Measurements from ENCODE around the gene SUSD4.

The SUSD4 gene

GRCh38 chr1:223355699-223356098 lies 8.3 kb downstream of the SUSD4 start:
- DNase-seq, result no peak

- no peak for DNase-seq
These were observed 10.0 kb downstream of the SUSD4 start for GRCh38 chr1:223353939-223354338.

- DNase-seq, result no peak
These were observed 11.0 kb downstream of the SUSD4 start for GRCh38 chr1:223352944-223353343.

- no peak for DNase-seq
These were observed 13.5 kb downstream of the SUSD4 start for GRCh38 chr1:223350361-223350908.

GRCh38 chr1:223349241-223349640 lies 14.7 kb downstream of the SUSD4 start:
- DNase-seq, result no peak

- no peak for DNase-seq
These were observed 15.5 kb downstream of the SUSD4 start for GRCh38 chr1:223348439-223348838.

GRCh38 chr1:223347583-223347982 lies 16.4 kb downstream of the SUSD4 start:
- DNase-seq, result no peak

- DNase-seq, result no peak
These were observed 17.7 kb downstream of the SUSD4 start for GRCh38 chr1:223346311-223346710.

- DNase-seq, result no peak
These were observed 18.3 kb downstream of the SUSD4 start for GRCh38 chr1:223345720-223346119.

GRCh38 chr1:223344491-223344890 lies 19.5 kb downstream of the SUSD4 start:
- no peak for DNase-seq

GRCh38 chr1:223343692-223344091 lies 20.3 kb downstream of the SUSD4 start:
- no peak for DNase-seq

- no peak for DNase-seq
These were observed 22.9 kb downstream of the SUSD4 start for GRCh38 chr1:223341121-223341520.

GRCh38 chr1:223340637-223341036 lies 23.3 kb downstream of the SUSD4 start:
- no peak for DNase-seq

GRCh38 chr1:223339861-223340260 lies 24.1 kb downstream of the SUSD4 start:
- no peak for DNase-seq

- no peak for DNase-seq
These were observed 24.9 kb downstream of the SUSD4 start for GRCh38 chr1:223338811-223339746.

- DNase-seq, result no peak
These were observed 26.7 kb downstream of the SUSD4 start for GRCh38 chr1:223337174-223337869.

- no peak for DNase-seq
These were observed 29.8 kb downstream of the SUSD4 start for GRCh38 chr1:223334156-223334555.

- DNase-seq, result no peak
These were observed 31.0 kb downstream of the SUSD4 start for GRCh38 chr1:223332997-223333396.

- no peak for DNase-seq
These were observed 32.0 kb downstream of the SUSD4 start for GRCh38 chr1:223331929-223332328.

GRCh38 chr1:223331301-223331700 lies 32.7 kb downstream of the SUSD4 start:
- peak; percentile 7 for DNase-seq

GRCh38 chr1:223330466-223330865 lies 33.5 kb downstream of the SUSD4 start:
- no peak for DNase-seq

- DNase-seq, result no peak
These were observed 34.1 kb downstream of the SUSD4 start for GRCh38 chr1:223329664-223330415.

- DNase-seq, result no peak
These were observed 34.7 kb downstream of the SUSD4 start for GRCh38 chr1:223329252-223329651.

Data from CD4-positive, alpha-beta T cell treated with Interleukin-21 for 1 hour (primary cell).